H1 (cell line): ENCODE results near the gene FXYD3. TPM values are rescaled to one million over a fixed set of nuclear protein-coding genes. Genes with fewer than 3 reads are reported as not detected.

Source experiments
- CTCF ChIA-PET: fragments of 300-600 bp; sonication (Branson Sonifier 250); formaldehyde crosslinking; loops from one replicate; lab custom pipeline; 2021; ENCODE audit not compliant: partially characterized antibody; lab: Charles Lee
- POLR2A ChIA-PET: fragments of 300-600 bp; sonication (Branson Sonifier 250); formaldehyde crosslinking; loops from one replicate; lab custom pipeline; 2021; ENCODE audit warnings: inconsistent platforms; ENCODE audit not compliant: partially characterized antibody; lab: Charles Lee
- DNase-seq, 2 experiments: peaks; one replicate each; pipeline versions ENCODE4 v3.0.0 to v3.0.0-alpha.2; 2010 to 2022; ENCODE audit warnings: low spot score in 2 of 2, low read depth in 1 of 2, mixed read lengths in 1 of 2
- FAIRE-seq: peaks from 2 replicates; lab custom pipeline; 2011; peaks lifted over from hg19 to GRCh38; lab: Jason Lieb, UNC
- H2AFZ ChIP-seq: 2 replicates; pipeline ENCODE4 v1.8.1; 2012; ENCODE audit warnings: low read length, inconsistent platforms
- H2AK5ac ChIP-seq: 2 replicates; pipeline ENCODE4 v1.6.1; 2013; ENCODE audit warnings: low read depth, low read length
- H2BK120ac ChIP-seq: replicated peaks from 2 replicates; pipeline ENCODE3; 2013; ENCODE audit warnings: low read depth, low read length, inconsistent platforms
- H2BK12ac ChIP-seq: 2 replicates; pipeline ENCODE4 v1.6.1; 2013; ENCODE audit warnings: low read depth, low read length
- H2BK15ac ChIP-seq: 2 replicates; pipeline ENCODE4 v1.6.1; 2013; ENCODE audit warnings: low read length
- H2BK20ac ChIP-seq: 2 replicates; pipeline ENCODE4 v1.6.1; 2013; ENCODE audit warnings: low read length
- H2BK5ac ChIP-seq: 2 replicates; pipeline ENCODE4 v1.6.1; 2013; ENCODE audit warnings: low read depth, low read length
- H3K14ac ChIP-seq: 2 replicates; pipeline ENCODE4 v1.6.1; 2013; ENCODE audit warnings: inconsistent platforms; ENCODE audit not compliant: insufficient read length
- H3K18ac ChIP-seq: 2 replicates; pipeline ENCODE4 v1.6.1; 2013; ENCODE audit warnings: low read length; ENCODE audit errors: extremely low read depth
- H3K23ac ChIP-seq: 2 replicates; pipeline ENCODE4 v1.6.1; 2013; ENCODE audit warnings: inconsistent platforms; ENCODE audit not compliant: insufficient read length
- H3K23me2 ChIP-seq: 2 replicates; pipeline ENCODE4 v1.6.1; 2013; ENCODE audit warnings: low read depth, low read length
- H3K27ac ChIP-seq: 2 replicates; pipeline ENCODE4 v1.6.1; 2011; ENCODE audit warnings: low read depth, low read length, inconsistent platforms
- H3K27me3 ChIP-seq, 4 experiments: replicated peaks in 1 of 4; 1 replicate in 1 of 4; 2 replicates in 3 of 4; pipeline versions ENCODE4 v1.6.1 to v1.8.1; 2011 to 2013; ENCODE audit warnings: low read length in 3 of 4, mild to moderate bottlenecking in 3 of 4, inconsistent platforms in 2 of 4, mixed read lengths in 2 of 4, moderate library complexity in 1 of 4; ENCODE audit not compliant: control insufficient read depth in 3 of 4, insufficient read depth in 3 of 4; ENCODE audit errors: extremely low read depth in 1 of 4
- H3K36me3 ChIP-seq, 4 experiments: 2 replicates each; pipeline versions ENCODE4 v1.6.1 to v1.8.1; 2011 to 2013; ENCODE audit warnings: mild to moderate bottlenecking in 4 of 4, low read length in 3 of 4, moderate library complexity in 2 of 4, control low read depth in 1 of 4, inconsistent platforms in 1 of 4; ENCODE audit not compliant: insufficient read depth in 4 of 4, control insufficient read depth in 2 of 4
- H3K4ac ChIP-seq: replicated peaks from 2 replicates; pipeline ENCODE3; 2013; ENCODE audit warnings: low read length, low read depth, mixed read lengths, inconsistent platforms; ENCODE audit not compliant: insufficient read length
- H3K4me1 ChIP-seq, 4 experiments: replicated peaks in 1 of 4; 1 replicate in 1 of 4; 2 replicates in 3 of 4; pipeline versions ENCODE4 v1.6.1 to v1.8.1; 2011 to 2013; ENCODE audit warnings: low read length in 3 of 4, inconsistent platforms in 2 of 4, mixed read lengths in 1 of 4; ENCODE audit not compliant: insufficient read depth in 4 of 4, control insufficient read depth in 3 of 4
- H3K4me2 ChIP-seq, 2 experiments: 2 replicates each; pipeline versions ENCODE4 v1.6.1 to v1.8.1; 2011 to 2013; ENCODE audit warnings: low read depth in 2 of 2, low read length in 2 of 2, control low read depth in 1 of 2, inconsistent platforms in 1 of 2, mild to moderate bottlenecking in 1 of 2; ENCODE audit not compliant: insufficient read depth in 1 of 2
- H3K4me3 ChIP-seq, 4 experiments: fragments of 200-600, 300-600 bp in 1 of 4; sonication (generic), shearing (Covaris generic), sonication (Bioruptor Twin) in 1 of 4; 2 replicates each; pipeline versions ENCODE4 v1.5.1 to v1.8.1; 2011 to 2016; ENCODE audit warnings: low read length in 4 of 4, low read depth in 3 of 4, control low read depth in 2 of 4, inconsistent platforms in 2 of 4, mild to moderate bottlenecking in 2 of 4, mixed read lengths in 1 of 4, moderate library complexity in 1 of 4; ENCODE audit not compliant: insufficient read depth in 2 of 4; ENCODE audit errors: extremely low read depth in 1 of 4
- H3K56ac ChIP-seq: replicated peaks from 2 replicates; pipeline ENCODE3; 2013; ENCODE audit warnings: low read depth, mild to moderate bottlenecking, mixed read lengths, low read length, inconsistent platforms; ENCODE audit not compliant: insufficient read length
- H3K79me1 ChIP-seq: 2 replicates; pipeline ENCODE4 v1.6.1; 2013; ENCODE audit warnings: low read depth, low read length, control low read depth
- H3K79me2 ChIP-seq, 2 experiments: 2 replicates each; pipeline versions ENCODE4 v1.6.1 to v1.8.1; 2012 to 2013; ENCODE audit warnings: low read length in 2 of 2, mild to moderate bottlenecking in 2 of 2, inconsistent platforms in 1 of 2; ENCODE audit not compliant: insufficient read depth in 2 of 2, control insufficient read depth in 1 of 2
- H3K9ac ChIP-seq, 4 experiments: replicated peaks in 1 of 4; 1 replicate in 1 of 4; 2 replicates in 3 of 4; pipeline versions ENCODE4 v1.6.1 to v1.8.1; 2011 to 2013; ENCODE audit warnings: low read depth in 3 of 4, low read length in 3 of 4, control low read depth in 2 of 4, mild to moderate bottlenecking in 2 of 4, moderate library complexity in 2 of 4, inconsistent platforms in 1 of 4; ENCODE audit errors: extremely low read depth in 1 of 4
- H3K9me3 ChIP-seq, 2 experiments: 2 replicates each; pipeline versions ENCODE4 v1.6.1 to v1.8.1; 2012 to 2013; ENCODE audit warnings: mild to moderate bottlenecking in 2 of 2, moderate library complexity in 2 of 2, control low read depth in 1 of 2, inconsistent platforms in 1 of 2, low read depth in 1 of 2, low read length in 1 of 2, mixed read lengths in 1 of 2; ENCODE audit not compliant: insufficient read depth in 2 of 2
- H4K20me1 ChIP-seq, 2 experiments: replicated peaks in 1 of 2; 2 replicates each; pipeline versions ENCODE3 to v1.8.1; 2011 to 2013; ENCODE audit warnings: inconsistent platforms in 2 of 2, low read length in 2 of 2, mild to moderate bottlenecking in 1 of 2; ENCODE audit not compliant: insufficient read depth in 2 of 2, control insufficient read depth in 1 of 2
- H4K5ac ChIP-seq: 2 replicates; pipeline ENCODE4 v1.6.1; 2013; ENCODE audit warnings: low read length, low read depth, mixed read lengths, inconsistent platforms; ENCODE audit not compliant: insufficient read length
- H4K8ac ChIP-seq: 2 replicates; pipeline ENCODE4 v1.8.0; 2013; ENCODE audit warnings: mild to moderate bottlenecking, moderate library complexity, low read length, inconsistent platforms; ENCODE audit not compliant: insufficient read depth; ENCODE audit errors: extremely low read depth
- H4K91ac ChIP-seq: replicated peaks from 2 replicates; pipeline ENCODE3; 2013; ENCODE audit warnings: low read length, mixed read lengths, inconsistent platforms; ENCODE audit not compliant: insufficient read length
- GABPA ChIP-seq: IDR thresholded peaks from 2 replicates; pipeline ENCODE4 v1.6.1; 2011; ENCODE audit warnings: mild to moderate bottlenecking, low read length, moderate library complexity, borderline replicate concordance; ENCODE audit not compliant: insufficient read depth
- HDAC6 ChIP-seq: IDR thresholded peaks from one replicate; pipeline ENCODE4 v1.7.1; 2012; ENCODE audit warnings: low read depth, mild to moderate bottlenecking, inconsistent platforms, low read length, moderate library complexity
- KDM5A ChIP-seq: fragments of 200-600 bp; IDR thresholded peaks from 2 replicates; pipeline ENCODE4 v1.7.1; 2012; ENCODE audit warnings: mild to moderate bottlenecking, low read length, inconsistent platforms, mixed read lengths
- POLR2A ChIP-seq, 2 experiments: IDR thresholded peaks; 1 replicate in 1 of 2; 2 replicates in 1 of 2; pipeline ENCODE4 v1.6.1; 2011; ENCODE audit warnings: low read depth in 2 of 2, low read length in 2 of 2, mild to moderate bottlenecking in 2 of 2; ENCODE audit errors: control extremely low read depth in 1 of 2
- POU5F1 ChIP-seq: IDR thresholded peaks from 2 replicates; pipeline ENCODE4 v1.6.1; 2011; ENCODE audit warnings: low read depth, mild to moderate bottlenecking, low read length, moderate library complexity
- RXRA ChIP-seq: IDR thresholded peaks from 2 replicates; pipeline ENCODE4 v1.6.1; 2011; ENCODE audit warnings: low read depth, mild to moderate bottlenecking, low read length, moderate library complexity; ENCODE audit not compliant: insufficient read depth
- SIRT6 ChIP-seq: IDR thresholded peaks from one replicate; pipeline ENCODE4 v1.7.1; 2012; ENCODE audit warnings: low read length, inconsistent platforms
- SIX5 ChIP-seq: IDR thresholded peaks from 2 replicates; pipeline ENCODE4 v1.6.1; 2011; ENCODE audit warnings: mild to moderate bottlenecking, low read depth, low read length
- SRF ChIP-seq: IDR thresholded peaks from 2 replicates; pipeline ENCODE4 v1.6.1; 2011; ENCODE audit warnings: mild to moderate bottlenecking, low read depth, low read length, moderate library complexity
- WGBS, 2 experiments: shearing (Covaris generic) in 1 of 2; methylation state at CpG; one replicate each; pipeline versions ENCODE4 v1.1.6 to v1.1.7; 2013 to 2015; ENCODE audit warnings: low lambda C conversion rate in 2 of 2, mixed read lengths in 2 of 2, inconsistent platforms in 1 of 2, low coverage in 1 of 2, missing lambda C conversion rate in 1 of 2; ENCODE audit not compliant: insufficient replicate concordance in 2 of 2, insufficient coverage in 1 of 2, insufficient read length in 1 of 2; ENCODE audit errors: extremely low coverage in 1 of 2, missing lambda C conversion rate in 1 of 2; 5-methylcytosine and 5-hydroxymethylcytosine counted together
- polyA plus RNA-seq, 7 experiments: library from polyadenylated mRNA; depleted of rRNA in 3 of 7; stranded (reverse) in 5 of 7; unstranded in 2 of 7; fragments of >200 nt in 5 of 7; fragments of 200-250 nt in 2 of 7; gene quantifications; 1 replicate in 5 of 7; 2 replicates in 1 of 7; 4 replicates in 1 of 7; pipeline versions ENCODE4 v1.2.1 to v1.2.3, GENCODE V29; 2011 to 2013; ENCODE audit warnings: missing spikeins in 2 of 7, mixed read lengths in 2 of 7
- total RNA-seq: library from RNA; stranded (reverse); fragmentation: NEBNext Ultra II Directional; extraction: Animal tissue kit (Norgen Biotek cat#: 25700); gene quantifications from 2 replicates; pipeline ENCODE4 v1.2.1, GENCODE V29; 2021
- TF ChIP-seq, protein P1 (sequence below): IDR thresholded peaks from 2 replicates; pipeline ENCODE4 v1.6.1; 2012; ENCODE audit warnings: inconsistent platforms
- TF ChIP-seq, protein P2 (sequence below): IDR thresholded peaks from 2 replicates; pipeline ENCODE4 v1.6.1; 2012; ENCODE audit warnings: inconsistent platforms

The FXYD3 gene
- total and polyA plus RNA-seq, 2 of the 8 experiments (the other 6 are each of a cell fraction or from before 2014, with no cell fraction given), result 0.33 TPM; not detected in 1

- FAIRE-seq, result no peak
- ChIA-PET CTCF (interaction anchor here (0.8 to 5.1 kb wide), 19 partner anchors 10 to 250 kb away, joined by 3 to 56 read pairs (median 7); partner anchors contain the start of genes FXYD5, HPN and LGI4), POLR2A (interaction anchor here (0.9 to 3.8 kb wide), 4 partner anchors 10 to 26 kb away, joined by 3 to 26 read pairs (median 4); no protein-coding TSS in a partner anchor)
- TF ChIP-seq, protein P1, sequence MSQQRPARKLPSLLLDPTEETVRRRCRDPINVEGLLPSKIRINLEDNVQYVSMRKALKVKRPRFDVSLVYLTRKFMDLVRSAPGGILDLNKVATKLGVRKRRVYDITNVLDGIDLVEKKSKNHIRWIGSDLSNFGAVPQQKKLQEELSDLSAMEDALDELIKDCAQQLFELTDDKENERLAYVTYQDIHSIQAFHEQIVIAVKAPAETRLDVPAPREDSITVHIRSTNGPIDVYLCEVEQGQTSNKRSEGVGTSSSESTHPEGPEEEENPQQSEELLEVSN, result peak; percentile 99
- 0 out of 3 replicates have a peak, but pooled peaks of 1 of the 2 experiments have one; percentile 19 for TF ChIP-seq POLR2A (IDR thresholded peaks at IDR 0.05; ENCODE audit: control extremely low read depth in 1 of 2, low read depth in 2 of 2, low read length in 2 of 2)
- TF ChIP-seq RXRA, result no peak
- TF ChIP-seq SRF, result no peak
- no peak for TF ChIP-seq POU5F1
- no peak for TF ChIP-seq HDAC6
- TF ChIP-seq SIX5, result no peak
- no peak for TF ChIP-seq SIRT6
- TF ChIP-seq KDM5A, result no peak
- TF ChIP-seq, protein P2, sequence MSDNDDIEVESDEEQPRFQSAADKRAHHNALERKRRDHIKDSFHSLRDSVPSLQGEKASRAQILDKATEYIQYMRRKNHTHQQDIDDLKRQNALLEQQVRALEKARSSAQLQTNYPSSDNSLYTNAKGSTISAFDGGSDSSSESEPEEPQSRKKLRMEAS, result peak; percentile 99
- 0 out of 2 replicates have a peak, but pooled peaks have one; percentile 36 for TF ChIP-seq GABPA
Observed at GRCh38 chr19:35090506-35091214, 25.0 kb upstream of the FXYD3 start.

More at GRCh38 chr19:35090506-35091214, 25.0 kb upstream of the FXYD3 start:
- Histone ChIP-seq H3K56ac (no peak overlapping the region), H3K9ac (peak overlapping the region in 3 of 4 experiments; percentile 20 to 38 (median 26); a peak in 2 of 7 replicates), H3K27me3 (no peaks in the 10 kb centered on the region), H2BK5ac (no peak overlapping the region), H4K91ac (peak overlapping the region; percentile 91), H3K79me1 (no peaks in the 10 kb centered on the region), H2BK120ac (peak overlapping the region; percentile 98), H2BK15ac (peak overlapping the region; percentile 72; the same call in 1 of the 2 replicates), H3K4me2 (peak overlapping the region; percentile 64 to 77), H3K18ac (peak overlapping the region; percentile 97), H3K14ac (no peak overlapping the region), H3K27ac (no peak overlapping the region), H2AFZ (peak overlapping the region; percentile 96; the same call in 1 of the 2 replicates), H3K23me2 (peaks cover 5% of the 10 kb centered on the region; the same call in 1 of the 2 replicates), H4K20me1 (no peaks in the 10 kb centered on the region), H4K5ac (peak overlapping the region; percentile 63), H2BK20ac (peak overlapping the region; percentile 95; the same call in 1 of the 2 replicates), H3K4me1 (peaks cover 3 to 14% (median 6%) of the 10 kb centered on the region in 4 experiments; a peak in 6 of 7 replicates), H3K4me3 (peak overlapping the region; percentile 13 to 45 (median 36); a peak in 7 of 8 replicates), H2BK12ac (peak overlapping the region; percentile 95), H2AK5ac (no peak overlapping the region), H3K23ac (no peak overlapping the region), H3K9me3 (no peaks in the 10 kb centered on the region), H3K4ac (peak overlapping the region; percentile 57), H4K8ac (peak overlapping the region; percentile 65; the same call in 1 of the 2 replicates), H3K79me2 (no peaks in the 10 kb centered on the region), H3K36me3 (no peaks in the 10 kb centered on the region)
- peak in 1 of 2 experiments; percentile 80 for DNase-seq
- 13% methylated on average over 34 of the region's 36 CpGs; no CpG with 5 or more reads in 1 of the 2 experiments for WGBS, 2 experiments
